ENCODE data around the gene STAC3.

DNA sequence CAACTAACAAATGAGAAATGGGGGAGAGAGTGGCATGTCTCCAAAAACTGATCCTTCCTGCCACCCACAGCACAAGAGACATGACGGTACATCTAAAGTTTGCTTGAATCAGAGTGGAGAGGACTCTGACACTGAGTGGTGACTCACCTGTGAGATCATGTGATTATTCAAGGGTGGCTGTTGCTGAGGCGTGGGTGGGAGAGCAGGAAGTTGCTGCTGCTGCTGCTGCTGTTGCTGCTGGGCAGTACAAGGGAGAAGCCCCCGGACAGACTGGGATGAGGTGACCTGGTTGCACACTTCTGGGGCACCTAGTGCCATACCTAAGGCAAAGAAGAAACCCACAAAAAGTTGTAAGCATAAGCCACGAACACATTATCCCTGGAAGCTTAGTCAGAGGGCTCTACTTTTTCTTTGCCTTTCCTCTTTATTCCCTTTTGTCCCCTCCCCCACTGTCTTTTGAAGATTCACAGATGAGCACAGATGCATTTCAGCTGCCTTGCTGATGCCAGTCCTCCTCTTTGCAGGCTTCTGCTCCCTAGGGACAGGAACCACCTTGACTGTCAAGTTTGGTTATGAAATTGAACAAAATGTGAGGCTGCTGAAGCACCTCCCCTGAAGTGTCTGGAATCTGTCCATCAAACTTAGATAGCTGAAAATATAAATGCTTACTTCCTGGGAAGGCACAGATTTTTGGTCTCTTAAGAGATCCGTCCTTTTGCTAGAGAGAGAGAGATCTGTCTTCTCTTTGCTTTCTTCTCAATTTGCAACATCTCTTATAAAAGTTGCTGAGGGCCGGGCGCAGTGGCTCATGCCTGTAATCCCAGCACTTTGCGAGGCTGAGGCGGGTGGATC is 29.4 kb upstream of the STAC3 start:
- TF ChIP-seq BHLHE40 (IDR thresholded peaks at IDR 0.05; ENCODE audit: borderline replicate concordance) (no peak), SP1 (IDR thresholded peaks at IDR 0.05) (no peak), FOXK2 (IDR thresholded peaks at IDR 0.05) (no peak), FOXA1 (IDR thresholded peaks at IDR 0.05) (no peak), NFRKB (IDR thresholded peaks at IDR 0.05) (no peak), FOXM1 (IDR thresholded peaks at IDR 0.05; ENCODE audit: borderline replicate concordance) (no peak), ZNF384 (IDR thresholded peaks at IDR 0.05) (no peak), SUZ12 (IDR thresholded peaks at IDR 0.05) (no peak), CTBP1 (IDR thresholded peaks at IDR 0.05; ENCODE audit: borderline replicate concordance) (no peak), ARNT (IDR thresholded peaks at IDR 0.05) (no peak), TARDBP (IDR thresholded peaks at IDR 0.05) (no peak), LEF1 (IDR thresholded peaks at IDR 0.05; ENCODE audit: borderline replicate concordance) (no peak)
- TF ChIP-seq, protein P1, sequence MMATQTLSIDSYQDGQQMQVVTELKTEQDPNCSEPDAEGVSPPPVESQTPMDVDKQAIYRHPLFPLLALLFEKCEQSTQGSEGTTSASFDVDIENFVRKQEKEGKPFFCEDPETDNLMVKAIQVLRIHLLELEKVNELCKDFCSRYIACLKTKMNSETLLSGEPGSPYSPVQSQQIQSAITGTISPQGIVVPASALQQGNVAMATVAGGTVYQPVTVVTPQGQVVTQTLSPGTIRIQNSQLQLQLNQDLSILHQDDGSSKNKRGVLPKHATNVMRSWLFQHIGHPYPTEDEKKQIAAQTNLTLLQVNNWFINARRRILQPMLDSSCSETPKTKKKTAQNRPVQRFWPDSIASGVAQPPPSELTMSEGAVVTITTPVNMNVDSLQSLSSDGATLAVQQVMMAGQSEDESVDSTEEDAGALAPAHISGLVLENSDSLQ (IDR thresholded peaks at IDR 0.05): no peak

All from HEK293T (cell line).